SK-MEL-5 (cell line): ENCODE measurements around the gene GABARAP. TPM values are rescaled to one million over a fixed set of nuclear protein-coding genes. Genes with fewer than 3 reads are reported as not detected.
A peak's percentile ranks its signal among the peaks of the same experiment; 100 is the strongest.

Experiments
- DNase-seq: peaks from one replicate; pipeline ENCODE4 v3.0.0-alpha.2; 2016; ENCODE audit warnings: low read depth, low spot score
- in situ Hi-C: cut with HindIII; loops from 2 replicates; pipeline ENCODE4 v1.10.0; 2016; ENCODE audit warnings: low sequenced_read_pairs, high pct_unique_total_duplicates, low pct_unique_long_range_greater_than_20kb
- total RNA-seq: library from RNA; depleted of rRNA; stranded (reverse); fragments of >200 nt; shearing (Covaris generic); gene quantifications from 2 replicates; pipeline ENCODE4 v1.2.3, GENCODE V29; 2014

The GABARAP gene
- total RNA-seq, 1 experiment from 2014 or later = 237 TPM

DNA sequence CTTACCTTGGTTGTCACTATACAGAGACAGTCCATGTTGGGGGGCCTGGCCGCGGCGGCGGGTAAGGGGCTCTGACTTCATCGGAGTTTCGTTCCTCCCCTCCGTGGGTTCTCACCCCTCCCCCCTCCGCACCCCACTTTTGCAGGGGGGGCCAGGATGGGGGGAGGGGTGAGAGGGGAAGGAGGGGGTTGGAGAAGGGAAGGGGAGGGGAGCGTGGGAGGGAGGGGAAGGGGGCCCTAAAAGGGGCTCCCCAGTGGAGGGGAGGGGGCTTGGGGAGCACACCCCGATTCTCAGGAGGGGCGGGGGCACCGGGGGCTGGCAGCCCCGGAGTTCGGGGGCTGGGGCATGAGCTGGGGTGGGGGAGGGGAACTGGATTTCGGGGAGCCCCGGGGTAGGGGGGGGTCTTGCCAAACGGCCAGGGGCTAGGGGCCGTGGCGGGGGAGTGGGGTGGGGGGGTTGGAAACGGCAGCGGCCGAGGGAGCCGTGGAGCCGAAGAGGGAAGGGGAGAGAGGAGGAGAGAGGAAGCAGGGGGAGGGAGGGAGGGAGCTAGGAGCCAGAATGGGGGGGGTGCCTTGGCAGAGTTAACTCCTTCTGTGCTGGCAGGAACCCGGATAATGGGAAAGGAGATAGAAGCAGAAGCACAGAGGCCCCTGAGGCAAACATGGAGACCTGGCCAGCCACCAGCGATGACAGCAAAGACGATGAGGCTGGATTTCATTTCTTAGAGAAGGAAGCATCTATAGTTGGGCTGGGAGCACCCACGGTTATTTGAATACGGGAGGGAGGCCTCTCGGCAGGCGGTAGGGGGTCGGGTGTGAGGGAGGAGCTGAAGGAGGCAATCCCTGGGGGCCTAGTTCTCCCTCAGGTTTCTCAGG, 24.9 kb downstream of the GABARAP start:
- peak; percentile 53 for DNase-seq
- in situ Hi-C loops = no loop called here

DNA sequence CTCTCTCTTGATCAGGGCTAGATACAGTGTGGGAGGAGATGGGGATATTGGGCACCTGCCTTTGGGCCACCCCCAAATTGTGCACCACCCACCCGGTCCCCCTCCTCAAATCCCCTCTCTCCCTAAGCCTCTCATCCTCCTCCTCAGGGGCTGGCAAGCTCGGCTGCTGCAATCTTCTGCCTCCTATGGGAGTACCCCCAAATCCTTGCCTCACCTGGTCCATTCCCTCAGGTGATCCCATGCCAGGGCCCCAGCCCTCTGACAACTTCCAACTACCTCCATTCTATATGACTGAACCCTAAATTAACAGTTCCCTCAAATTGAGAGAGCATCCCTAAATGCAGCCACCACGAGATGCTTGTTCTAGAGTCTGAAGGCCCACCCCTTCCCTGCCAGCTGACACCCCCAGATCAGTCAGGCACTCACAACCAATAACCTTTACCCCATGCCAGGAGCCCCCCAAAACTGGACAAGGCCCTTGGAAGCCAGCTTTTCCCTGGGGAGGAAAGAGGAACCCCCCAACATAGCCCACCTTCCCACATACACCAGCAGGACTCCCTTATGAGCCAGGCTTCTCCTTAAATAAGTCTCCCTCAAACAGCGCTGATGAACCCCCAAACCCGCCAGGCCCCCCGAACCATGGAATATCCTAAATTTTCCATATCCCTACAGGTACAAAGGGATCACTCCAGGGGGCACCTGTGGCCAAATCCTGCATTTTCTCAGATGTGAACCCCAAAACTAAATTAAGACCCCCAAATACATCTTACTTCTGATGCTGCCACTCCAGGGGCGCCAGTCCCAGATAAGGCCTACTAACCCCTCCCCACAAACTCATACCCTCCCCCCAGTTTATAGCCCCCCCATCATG, 25.8 kb downstream of the GABARAP start:
- DNase-seq = no peak
- in situ Hi-C loops = no loop called here

DNA sequence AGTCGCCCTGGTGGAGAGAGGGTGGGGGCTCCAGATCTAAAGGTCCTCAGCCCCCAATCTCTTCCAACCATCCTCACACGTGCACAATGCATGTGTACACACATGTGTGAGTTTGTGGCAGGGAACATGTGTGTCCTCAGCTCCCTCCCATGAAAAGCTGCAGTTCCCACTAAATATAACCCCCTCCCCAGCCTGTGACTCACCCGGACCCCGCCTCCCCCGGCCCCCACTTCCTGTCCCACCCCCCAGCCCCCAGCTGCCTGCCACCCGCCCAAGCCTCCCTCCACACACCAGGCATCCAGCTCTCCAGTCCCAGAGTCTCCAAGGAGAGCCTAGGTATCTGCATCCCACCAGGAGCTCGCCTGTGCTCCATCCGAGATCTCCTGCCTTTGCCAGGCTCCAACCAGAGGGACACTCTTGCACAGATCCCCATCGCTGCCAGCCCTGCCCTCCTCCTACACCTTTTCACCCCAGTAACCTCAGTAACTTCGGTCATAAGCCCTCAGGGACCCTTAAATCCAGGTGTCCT, 26.5 kb downstream of the GABARAP start:
- DNase-seq = no peak
- in situ Hi-C loops = no loop called here

DNA sequence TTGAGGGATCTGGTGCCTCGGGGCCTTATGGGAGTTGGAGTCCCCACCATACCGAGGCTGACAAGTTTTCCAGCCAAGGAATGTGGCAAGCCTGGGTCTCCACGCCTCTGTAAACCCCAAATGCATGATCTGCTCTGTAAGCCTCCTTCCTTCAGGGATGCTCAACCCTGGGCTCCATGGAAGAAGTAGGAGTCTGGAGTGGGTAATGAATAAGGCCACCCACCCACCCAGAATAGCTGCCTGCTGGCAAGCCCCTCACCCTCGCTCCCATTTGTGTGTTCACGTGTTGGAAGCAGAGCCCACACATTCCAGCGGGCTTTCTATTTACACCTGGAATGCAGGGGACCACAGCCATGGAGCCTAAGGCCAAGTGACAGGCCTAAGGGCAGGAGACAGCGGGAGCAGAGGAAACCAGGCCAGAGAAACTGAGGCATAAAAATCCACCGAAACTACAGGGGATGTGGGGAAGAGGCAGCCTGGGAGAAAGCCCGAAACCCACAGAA, 27.1 kb downstream of the GABARAP start:
- DNase-seq = no peak
- in situ Hi-C loops = no loop called here

DNA sequence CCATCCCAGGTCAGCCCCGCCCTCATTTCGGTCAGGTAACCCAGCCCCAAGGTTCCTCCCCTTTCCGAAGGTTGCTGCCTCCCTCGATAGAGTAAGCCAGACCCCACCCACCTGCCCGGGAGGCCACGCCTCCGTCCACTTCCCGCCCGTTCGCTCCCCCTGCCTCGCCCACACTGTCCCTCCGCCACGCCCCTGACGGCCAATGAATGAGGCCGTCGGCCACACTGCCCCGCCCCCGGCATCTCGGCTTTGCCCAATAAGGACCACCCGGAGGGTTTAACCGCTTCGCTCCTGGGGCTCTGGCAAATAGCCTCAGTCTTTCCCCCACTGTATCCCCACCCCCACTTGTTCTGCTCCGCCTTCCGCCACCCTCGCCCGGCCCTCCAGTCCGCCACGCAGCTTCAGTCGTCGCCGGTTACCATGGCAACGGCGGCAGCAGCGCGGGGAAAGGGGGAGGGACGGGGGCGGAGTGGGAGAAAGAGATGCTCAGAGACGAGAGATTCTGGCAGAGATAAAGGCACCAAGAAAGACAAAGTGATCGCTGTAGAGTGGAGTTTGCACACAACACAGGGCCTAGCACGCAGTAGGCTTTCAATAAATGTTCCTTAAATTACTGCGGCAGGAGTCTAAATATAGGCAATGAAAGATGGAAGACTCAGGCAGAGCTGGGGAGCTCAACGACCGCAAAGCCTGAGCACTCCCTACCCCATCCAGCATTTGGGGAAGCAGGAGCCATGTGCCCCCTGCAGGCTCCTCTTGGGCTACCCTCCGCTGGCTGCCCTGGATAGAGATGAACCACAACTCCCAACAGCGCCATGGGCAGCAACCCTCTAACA, 27.7 kb downstream of the GABARAP start:
- DNase-seq = peak; percentile 98
- in situ Hi-C loops = no loop called here

DNA sequence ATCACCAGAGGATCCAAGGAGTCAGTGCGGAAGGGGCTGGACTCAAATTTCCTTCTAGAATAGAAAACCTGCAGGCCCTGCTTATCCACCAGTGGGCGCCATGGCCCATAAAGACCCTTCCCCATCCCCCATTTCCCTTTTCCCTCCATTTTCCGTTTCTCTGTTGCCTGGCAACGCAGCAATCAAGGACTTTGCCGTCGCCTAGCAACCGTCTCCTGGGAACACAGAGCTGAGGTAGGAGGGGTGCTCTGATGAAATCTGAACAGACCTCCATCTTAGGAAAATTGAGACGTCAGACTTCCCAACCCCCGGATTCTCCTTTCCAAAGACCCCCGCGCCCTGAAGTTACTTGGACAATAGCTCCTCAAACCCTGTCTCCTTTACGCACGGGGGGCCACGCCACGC, 28.4 kb downstream of the GABARAP start:
- DNase-seq = peak; percentile 89
- in situ Hi-C loops = no loop called here

DNA sequence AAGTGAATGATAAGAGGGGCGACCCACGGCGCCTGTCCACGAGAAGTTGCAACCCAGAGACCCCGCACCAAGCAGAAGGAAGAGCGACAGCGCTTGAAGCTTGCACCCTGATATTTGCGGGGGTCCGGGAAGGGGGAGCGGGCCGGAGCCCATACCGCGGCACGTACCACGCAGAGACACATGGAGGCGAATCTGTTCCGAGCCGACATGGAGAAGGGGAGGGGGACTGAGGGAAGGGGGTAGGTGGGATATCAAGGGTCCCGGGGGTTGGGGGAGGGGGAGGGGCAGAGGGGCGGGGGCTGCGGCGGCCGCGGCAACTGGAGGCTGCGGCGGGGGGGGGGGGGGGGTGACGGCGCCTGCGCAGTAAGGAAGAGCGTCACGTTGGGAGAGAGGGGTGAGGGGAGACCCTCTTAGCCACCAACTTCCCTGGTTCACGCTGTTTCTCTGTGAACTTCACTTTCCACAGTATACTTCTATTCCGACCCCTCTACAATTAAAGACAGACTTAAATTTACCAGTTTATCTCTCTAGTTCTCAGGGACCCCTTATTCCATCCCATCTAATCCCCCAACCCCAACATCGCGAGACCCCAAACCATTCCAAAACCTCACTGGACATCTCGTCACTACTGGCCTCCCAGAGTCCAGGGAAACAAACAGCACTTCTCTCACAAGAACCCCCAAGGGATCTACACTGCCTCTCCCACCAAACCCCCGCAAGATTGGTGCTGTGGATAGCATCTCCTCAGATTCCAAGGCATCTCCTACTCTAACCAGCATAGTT, 30.6 kb downstream of the GABARAP start:
- in situ Hi-C loops = no loop called here
- no peak for DNase-seq

DNA sequence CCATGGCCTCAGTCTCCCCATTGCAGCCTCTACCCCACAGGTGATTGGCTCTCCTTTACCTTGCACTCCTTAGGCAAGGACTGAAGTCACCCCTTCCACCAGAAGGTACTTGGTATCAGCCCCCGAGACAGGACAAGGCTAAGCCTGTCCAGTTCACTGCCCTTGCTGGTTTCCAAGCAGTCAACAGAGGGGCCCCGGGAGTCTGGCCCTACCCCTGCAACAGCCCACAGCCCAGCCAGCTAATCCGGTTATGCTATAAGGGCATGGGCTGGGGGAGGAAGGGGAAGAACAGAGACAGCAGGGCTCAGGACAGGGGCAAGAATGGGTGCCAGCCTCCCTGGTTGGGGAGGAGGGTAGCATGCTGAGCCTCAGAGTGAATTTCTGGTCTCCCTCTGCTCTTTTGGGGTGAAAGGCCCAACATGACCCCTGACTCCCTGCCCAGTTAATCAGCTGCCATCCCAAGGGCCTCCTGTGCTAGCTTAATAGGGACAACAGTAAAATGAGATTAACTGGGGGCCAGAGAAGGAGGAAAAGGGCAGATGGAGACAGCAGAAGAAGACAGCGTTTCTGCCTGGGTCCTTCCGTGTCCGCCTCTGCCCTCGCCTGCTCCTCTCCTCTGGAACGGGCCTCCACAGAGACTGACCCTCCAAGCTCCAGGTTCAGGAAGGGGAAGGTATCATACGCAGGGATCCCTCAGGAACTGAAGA, 33.3 kb downstream of the GABARAP start:
- no peak for DNase-seq
- in situ Hi-C loops = no loop called here

DNA sequence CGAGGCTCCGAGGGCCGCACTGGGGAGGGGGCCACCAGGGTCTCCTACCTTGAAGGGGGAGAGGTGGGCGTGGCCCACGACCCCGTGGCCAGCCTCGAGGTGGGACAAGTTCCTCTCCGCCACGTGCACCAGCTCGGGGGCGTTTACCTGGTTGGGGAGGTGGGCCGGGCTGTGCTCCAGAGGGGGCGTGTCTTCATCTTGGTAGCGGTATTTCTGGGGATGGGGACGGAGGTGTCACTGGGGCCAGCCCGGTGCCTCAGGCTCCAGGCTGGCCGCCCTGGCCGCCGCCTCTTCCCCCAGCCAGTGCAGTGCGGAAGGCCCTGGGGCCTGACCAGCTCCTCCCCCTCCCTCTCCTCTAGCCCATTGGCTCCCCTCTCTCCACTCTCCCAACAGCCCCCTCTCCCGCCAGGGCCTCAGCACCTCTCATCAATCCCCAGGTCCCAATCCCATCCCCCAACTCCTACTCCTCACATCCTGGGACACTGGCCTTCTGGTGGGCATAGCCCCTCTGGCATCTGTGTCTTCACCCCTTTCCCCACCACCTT, 34.1 kb downstream of the GABARAP start:
- DNase-seq = no peak
- in situ Hi-C loops = no loop called here

DNA sequence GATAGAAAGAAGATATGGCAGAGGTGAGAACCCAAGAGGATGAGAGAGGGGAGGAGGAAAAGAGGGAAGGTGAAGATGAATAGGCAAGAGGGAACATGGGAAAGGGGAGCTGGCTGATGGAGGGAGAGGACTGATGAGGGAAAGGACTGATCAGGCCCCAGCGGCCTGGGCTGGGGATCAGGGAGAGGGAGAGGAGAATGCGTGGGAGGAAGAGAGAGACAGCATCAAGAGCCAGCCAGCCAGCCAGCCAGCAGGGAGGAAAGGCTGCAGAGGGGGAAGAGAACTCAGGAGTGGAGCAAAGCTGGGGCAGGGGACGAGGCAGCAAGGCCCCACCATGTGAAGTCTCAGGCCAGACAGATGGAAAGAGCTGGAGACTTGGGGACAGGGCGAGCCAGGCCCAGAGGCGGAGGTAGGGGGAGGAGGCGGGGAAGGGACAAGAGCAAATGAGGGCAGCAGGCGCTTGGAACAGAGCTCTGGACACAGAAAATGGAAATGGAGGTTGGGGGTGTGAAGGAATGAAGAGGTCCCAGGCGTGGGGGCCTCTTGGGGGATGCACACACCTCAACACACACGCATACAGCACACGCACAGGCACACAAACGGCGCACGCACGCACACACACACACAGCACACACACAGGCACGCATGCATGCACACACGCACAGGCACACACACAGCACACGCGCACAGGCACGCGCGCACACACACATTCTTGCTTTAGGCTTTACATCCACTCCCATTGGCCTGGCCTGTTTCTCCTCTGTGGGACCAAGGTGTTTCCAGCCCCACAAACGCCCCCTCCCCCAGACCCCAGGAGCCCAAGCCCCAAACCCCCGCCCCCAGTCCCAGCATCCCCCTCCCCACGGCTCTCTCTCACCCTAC, 34.9 kb downstream of the GABARAP start:
- in situ Hi-C loops = no loop called here
- no peak for DNase-seq

DNA sequence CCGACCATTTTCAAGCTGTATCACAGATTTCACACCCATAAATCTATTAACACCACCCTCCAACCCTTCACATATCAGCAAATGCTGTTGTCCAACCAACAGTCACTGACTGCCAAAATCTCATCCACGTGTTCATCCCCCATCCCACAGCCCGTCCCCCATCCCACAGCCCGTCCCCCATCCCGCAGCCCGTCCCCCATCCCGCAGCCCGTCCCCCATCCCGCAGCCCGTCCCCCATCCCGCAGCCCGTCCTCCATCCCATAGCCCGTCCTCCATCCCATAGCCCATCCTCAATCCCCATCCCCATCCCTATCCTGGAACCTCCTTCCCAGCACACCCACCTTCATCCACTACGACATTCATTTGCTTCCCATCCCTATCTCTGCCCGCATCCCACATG, 36.7 kb downstream of the GABARAP start:
- in situ Hi-C loops = no loop called here
- DNase-seq = no peak

DNA sequence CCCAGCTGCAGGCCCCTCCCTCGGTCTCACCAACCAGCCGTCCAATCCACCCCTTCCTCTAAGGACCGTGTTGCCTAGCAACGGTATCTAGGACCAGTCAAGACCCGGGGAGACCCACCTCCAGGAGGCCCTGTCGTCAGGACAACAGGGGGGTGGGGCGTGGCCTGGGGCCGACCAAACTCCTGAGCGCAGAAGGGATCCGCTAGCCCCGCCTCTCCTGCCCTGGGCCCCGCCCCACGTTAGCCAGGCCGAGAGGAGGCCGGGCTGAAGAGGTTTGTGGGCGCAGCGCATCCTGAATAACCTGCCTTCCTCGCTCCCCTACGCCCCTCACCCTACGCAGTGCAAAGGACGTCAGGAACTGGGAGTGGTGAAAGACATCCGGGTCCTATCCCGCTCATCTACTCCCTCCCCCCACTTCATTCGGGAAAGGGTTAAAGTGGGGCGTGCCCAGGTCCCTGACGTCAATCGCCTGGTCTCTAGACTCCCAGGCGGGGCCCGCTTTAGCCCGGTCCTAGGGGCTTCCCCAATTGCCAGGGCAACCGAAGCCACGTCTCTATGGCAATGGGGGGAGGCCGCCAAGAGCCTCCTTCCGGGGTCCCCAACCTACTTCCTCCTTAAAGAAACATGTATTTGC, 37.3 kb downstream of the GABARAP start:
- DNase-seq = peak; percentile 81
- in situ Hi-C loops = no loop called here

DNA sequence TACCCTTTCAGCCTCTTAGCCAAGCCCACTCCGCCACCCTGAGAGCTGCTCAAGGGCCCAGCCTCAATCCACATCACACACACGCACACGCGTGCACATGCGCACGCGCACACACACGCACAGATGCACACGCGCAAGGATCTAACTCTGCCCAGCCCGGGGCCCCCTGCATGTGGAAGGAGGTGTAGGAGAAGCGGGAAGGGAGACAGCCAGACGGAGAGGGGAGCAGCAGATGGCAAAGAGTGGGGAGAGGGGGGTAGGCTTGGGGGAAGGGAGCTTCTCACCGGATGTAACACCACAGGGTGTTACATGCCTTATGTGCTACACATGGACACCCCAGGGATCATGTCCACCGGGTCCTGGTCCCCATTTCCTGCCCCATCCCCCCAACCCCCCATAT, 37.9 kb downstream of the GABARAP start:
- no peak for DNase-seq
- in situ Hi-C loops = no loop called here

DNA sequence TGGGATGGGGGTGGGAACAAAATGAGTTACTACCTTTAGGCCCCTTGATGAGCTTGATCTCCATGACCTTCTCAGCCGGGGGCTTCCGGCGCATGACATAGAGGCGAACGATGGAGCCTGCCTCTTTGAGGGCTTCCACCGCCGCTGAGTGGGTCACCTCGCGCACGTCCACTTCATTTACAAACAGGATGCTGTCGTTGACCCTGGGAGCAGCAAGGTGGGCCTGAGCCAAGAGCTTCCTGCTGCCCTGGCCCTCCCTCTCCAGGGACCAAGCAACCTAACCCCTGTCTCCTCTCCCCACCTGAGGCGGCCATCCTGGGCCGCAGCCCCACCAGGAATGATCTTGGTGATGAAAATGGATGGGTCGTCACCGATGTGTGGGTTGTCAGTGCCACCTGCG, 38.9 kb downstream of the GABARAP start:
- no peak for DNase-seq
- in situ Hi-C loops = no loop called here
